ENCODE measurements around the gene ZNF653. TPM values are rescaled to one million over a fixed set of nuclear protein-coding genes. Genes with fewer than 3 reads are reported as not detected.
"Not testable (repeated sequence)": the region's sequence is repeated elsewhere in the genome, so short reads cannot be mapped to it uniquely, and the experiment has no call there.

Gene ZNF653
- total and polyA plus RNA-seq, 5 experiments from 2014 or later, result 1.4 to 18.1 (median 2.9) TPM

DNA sequence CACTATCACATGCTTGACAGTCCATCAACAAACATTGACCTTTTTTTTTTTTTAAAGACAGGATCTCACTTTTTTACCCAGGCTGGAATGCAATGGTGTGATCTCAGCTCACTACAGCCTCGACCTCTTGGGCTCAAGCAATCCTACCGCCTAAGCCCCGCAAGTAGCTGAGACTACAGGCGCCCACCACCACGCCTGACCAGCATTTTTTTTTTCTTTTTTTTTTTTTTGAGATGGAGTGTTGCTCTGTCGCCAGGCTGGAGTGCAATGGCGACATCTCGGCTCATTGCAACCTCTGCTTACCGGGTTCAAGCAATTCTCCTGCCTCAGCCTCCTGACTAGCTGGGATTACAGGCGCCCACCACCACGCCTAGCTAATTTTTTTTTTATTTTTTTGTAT is 46.7 kb downstream of the ZNF653 start:
- H3K36me3 Mint-ChIP-seq, H3K9me3 Mint-ChIP-seq, H3K27ac Mint-ChIP-seq, H3K4me3 Mint-ChIP-seq, ATAC-seq, H3K4me1 Mint-ChIP-seq, POLR2A ChIA-PET, DNase-seq: not testable (repeated sequence)
- peaks cover 3 to 29% (median 15%) of the 10 kb centered on the region in 5 donors for H3K27me3 Mint-ChIP-seq

DNA sequence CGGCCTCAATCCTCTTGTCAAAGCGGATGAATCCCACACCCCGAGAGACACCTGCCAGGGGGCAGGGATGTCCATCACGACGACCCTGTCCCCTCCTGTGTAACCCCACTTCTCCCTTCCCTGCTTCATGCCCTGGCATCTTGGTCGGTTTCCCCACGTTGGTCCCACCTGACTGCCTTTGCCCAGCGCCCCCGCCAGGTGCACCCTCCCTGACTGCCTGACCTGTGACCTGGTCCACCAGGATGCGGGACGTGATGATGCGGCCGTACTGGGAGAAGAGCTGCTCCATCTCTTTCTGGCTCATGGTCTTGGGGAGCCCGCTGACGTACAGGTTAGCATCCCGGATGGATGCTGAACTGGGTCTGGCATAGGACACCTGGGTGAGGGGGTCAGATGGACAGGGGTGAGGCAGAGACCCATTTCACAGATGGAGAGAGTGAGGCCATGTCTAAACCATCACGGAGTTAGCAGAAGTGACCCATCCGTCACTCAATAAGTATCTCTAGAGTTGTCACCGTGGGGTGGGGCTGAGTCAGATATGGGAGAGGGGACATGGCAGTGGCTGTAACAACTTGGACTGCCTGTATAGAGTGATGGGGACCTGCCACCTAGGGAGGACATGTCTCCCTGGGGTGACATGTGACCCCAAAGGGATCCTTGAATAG is 47.3 kb downstream of the ZNF653 start:
- no peak for ATAC-seq
- Mint-ChIP-seq H3K9me3 (no peaks in the 10 kb centered on the region), H3K4me1 (peaks cover 0 to 3% (median under 1%) of the 10 kb centered on the region in 4 donors), H3K27ac (peak overlapping the region in 1 of 10 donors; percentile 59), H3K4me3 (no peak overlapping the region), H3K27me3 (peaks cover 3 to 29% (median 15%) of the 10 kb centered on the region in 5 donors), H3K36me3 (no peaks in the 10 kb centered on the region)
- DNase-seq, result no peak
- POLR2A ChIA-PET, result no interaction called here

GRCh38 chr19:11457831-11458230 is 47.8 kb downstream of the ZNF653 start:
- no peak for DNase-seq
- POLR2A ChIA-PET, result no interaction called here
- no peaks in the 10 kb centered on the region for H3K9me3 Mint-ChIP-seq
- H3K27ac Mint-ChIP-seq, result no peak overlapping the region
- no peaks in the 10 kb centered on the region for H3K36me3 Mint-ChIP-seq
- peaks cover 3 to 29% (median 15%) of the 10 kb centered on the region in 5 donors for H3K27me3 Mint-ChIP-seq
- H3K4me3 Mint-ChIP-seq, result no peak overlapping the region
- H3K4me1 Mint-ChIP-seq, result peaks cover 0 to 3% (median 1%) of the 10 kb centered on the region in 4 donors
- ATAC-seq, result no peak

- POLR2A ChIA-PET, result no interaction called here
- H3K27ac Mint-ChIP-seq, result no peak overlapping the region
- peaks cover 3 to 31% (median 15%) of the 10 kb centered on the region in 5 donors for H3K27me3 Mint-ChIP-seq
- no peak overlapping the region for H3K4me3 Mint-ChIP-seq
- peaks cover 0 to 3% (median 1%) of the 10 kb centered on the region in 4 donors for H3K4me1 Mint-ChIP-seq
- no peaks in the 10 kb centered on the region for H3K9me3 Mint-ChIP-seq
- ATAC-seq (no peak), DNase-seq (no peak)
- H3K36me3 Mint-ChIP-seq, result no peaks in the 10 kb centered on the region
Measured at GRCh38 chr19:11457115-11457514, 48.5 kb downstream of the ZNF653 start.

- Mint-ChIP-seq H3K4me1 (peaks cover 0 to 3% (median 1%) of the 10 kb centered on the region in 4 donors), H3K36me3 (no peaks in the 10 kb centered on the region), H3K4me3 (no peak overlapping the region), H3K27me3 (peaks cover 3 to 31% (median 15%) of the 10 kb centered on the region in 5 donors), H3K9me3 (no peaks in the 10 kb centered on the region), H3K27ac (no peak overlapping the region)
- DNase-seq (no peak), ATAC-seq (no peak)
- POLR2A ChIA-PET, result interaction anchor here (0.5 kb wide), 1 partner anchor 17 kb away, joined by 3 read pairs; no protein-coding TSS in a partner anchor
Measured at GRCh38 chr19:11456659-11457058, 49.0 kb downstream of the ZNF653 start.

DNA sequence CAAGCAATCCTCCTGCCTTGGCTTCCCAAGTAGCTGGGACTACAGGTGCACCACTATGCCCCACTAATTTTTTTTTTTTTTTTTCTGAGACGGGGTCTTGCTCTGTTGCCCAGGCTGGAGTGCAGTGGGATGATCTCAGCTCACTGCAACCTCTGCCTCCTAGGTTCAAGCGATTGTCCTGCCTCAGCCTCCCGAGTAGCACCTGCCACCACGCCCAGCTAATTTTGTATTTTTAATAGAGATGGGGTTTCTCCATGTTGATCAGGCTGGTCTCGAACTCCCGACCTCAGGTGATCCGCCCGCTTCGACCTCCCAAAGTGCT is 50.4 kb downstream of the ZNF653 start:
- H3K4me3 Mint-ChIP-seq, H3K9me3 Mint-ChIP-seq, DNase-seq, ATAC-seq, POLR2A ChIA-PET, H3K36me3 Mint-ChIP-seq, H3K4me1 Mint-ChIP-seq: not testable (repeated sequence)
- Mint-ChIP-seq H3K27me3 (peaks cover 0 to 23% (median 10%) of the 10 kb centered on the region in 5 donors), H3K27ac (peak overlapping the region in 1 of 10 donors; percentile 37)

GRCh38 chr19:11453468-11454341 is 51.9 kb downstream of the ZNF653 start:
- Mint-ChIP-seq H3K4me3 (no peak overlapping the region), H3K27ac (no peak overlapping the region), H3K36me3 (peaks cover 0 to 21% (median 2%) of the 10 kb centered on the region in 3 donors), H3K9me3 (no peaks in the 10 kb centered on the region), H3K27me3 (peaks cover 0 to 13% (median 4%) of the 10 kb centered on the region in 5 donors), H3K4me1 (peaks cover 0 to 3% (median 1%) of the 10 kb centered on the region in 4 donors)
- ATAC-seq, result peak; percentile 38 to 49
- peak in 1 of 10 donors; percentile 13 for DNase-seq
- POLR2A ChIA-PET, result no interaction called here

DNA sequence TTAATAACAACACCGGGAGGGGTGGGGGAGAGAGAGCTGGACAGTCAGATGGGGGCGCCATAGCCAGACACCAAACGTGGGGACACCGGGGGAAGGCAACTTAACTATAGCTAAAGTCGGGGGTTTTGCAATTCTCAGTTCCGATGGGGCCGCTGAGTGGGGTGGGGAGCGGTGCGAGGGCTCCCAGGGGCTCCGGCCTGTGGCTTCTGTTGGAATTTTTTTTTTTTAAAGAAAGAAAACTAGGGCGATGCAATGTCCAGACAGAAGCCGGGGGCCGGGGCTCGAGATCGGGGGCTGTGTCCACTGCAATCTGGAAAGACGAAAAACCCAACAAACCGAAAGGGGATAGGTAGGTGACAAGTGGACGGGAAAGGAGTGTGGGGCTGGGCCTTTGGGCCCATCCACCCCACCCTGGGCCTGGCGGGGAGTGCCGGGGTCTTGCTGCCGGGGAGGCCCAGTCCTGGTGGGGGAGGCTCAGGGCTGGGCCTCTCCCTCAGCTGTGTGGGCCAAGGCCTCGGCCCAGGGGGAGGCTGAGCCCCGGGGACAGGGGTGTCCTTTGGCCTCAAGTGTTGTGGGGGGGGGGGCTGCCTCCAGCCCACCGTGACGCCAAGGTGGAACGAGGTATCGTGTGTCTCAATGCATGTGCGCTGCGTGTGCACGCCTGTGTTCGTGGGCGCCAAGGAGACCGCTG is 52.9 kb downstream of the ZNF653 start:
- peak overlapping the region in 1 of 10 donors; percentile 47 for H3K27ac Mint-ChIP-seq
- H3K36me3 Mint-ChIP-seq, result peaks cover 0 to 25% (median 2%) of the 10 kb centered on the region in 3 donors
- ATAC-seq (no peak), DNase-seq (no peak)
- peaks cover 0 to 5% (median 0%) of the 10 kb centered on the region in 5 donors for H3K27me3 Mint-ChIP-seq
- POLR2A ChIA-PET, result interaction anchor here (1.1 kb wide), 1 partner anchor 138 kb away, joined by 4 read pairs; no protein-coding TSS in a partner anchor
- H3K4me1 Mint-ChIP-seq, result peaks cover 0 to 3% (median 0%) of the 10 kb centered on the region in 4 donors
- H3K4me3 Mint-ChIP-seq, result no peak overlapping the region
- H3K9me3 Mint-ChIP-seq, result no peaks in the 10 kb centered on the region

DNA sequence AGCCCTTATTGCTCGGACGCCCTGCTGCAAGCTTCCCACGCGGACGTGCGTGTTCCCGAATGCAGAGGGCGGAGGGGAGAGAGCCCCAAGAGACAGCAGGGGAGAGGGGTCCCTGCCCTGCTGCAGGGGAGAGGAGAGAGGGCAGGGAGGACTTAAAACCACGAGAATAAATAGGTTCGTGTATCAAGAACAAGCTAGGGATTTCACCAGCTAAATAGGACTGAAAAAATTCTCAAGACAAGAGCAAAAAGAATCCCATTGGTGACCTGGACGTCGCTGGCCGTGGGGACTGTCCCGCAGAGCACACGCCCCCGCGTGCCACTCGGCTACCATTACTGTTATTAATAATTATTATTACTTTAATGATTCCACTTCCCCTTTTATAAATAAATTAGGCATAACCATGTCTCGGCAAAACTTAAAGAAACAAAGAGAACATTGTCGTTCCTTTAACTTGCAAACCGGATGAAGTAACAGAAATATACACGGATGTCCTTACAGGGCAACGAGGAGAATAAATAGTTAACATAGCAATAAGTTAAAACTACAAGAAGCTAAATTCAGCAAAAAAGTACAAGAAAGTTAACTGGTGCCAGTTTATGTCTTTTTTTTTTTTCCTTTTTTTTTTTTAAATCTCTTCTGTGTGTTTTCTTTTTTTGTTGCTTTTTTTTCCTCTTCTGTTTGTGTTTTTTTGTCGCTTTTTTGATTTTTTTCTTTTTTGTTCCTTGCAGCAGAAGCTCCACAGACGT is 53.6 kb downstream of the ZNF653 start:
- Mint-ChIP-seq H3K4me1 (peaks cover 0 to 3% (median 0%) of the 10 kb centered on the region in 4 donors), H3K36me3 (peaks cover 0 to 25% (median 2%) of the 10 kb centered on the region in 3 donors), H3K27ac (peak overlapping the region in 1 of 10 donors; percentile 47), H3K4me3 (no peak overlapping the region), H3K9me3 (no peaks in the 10 kb centered on the region), H3K27me3 (peaks cover 0 to 5% (median 0%) of the 10 kb centered on the region in 5 donors)
- POLR2A ChIA-PET, result interaction anchor here (0.7 to 1.1 kb wide), 2 partner anchors 137 to 146 kb away, joined by 3 to 4 read pairs; no protein-coding TSS in a partner anchor
- no peak for DNase-seq
- no peak for ATAC-seq

GRCh38 chr19:11451327-11451870 is 54.2 kb downstream of the ZNF653 start:
- Mint-ChIP-seq H3K27ac (no peak overlapping the region), H3K4me3 (no peak overlapping the region), H3K27me3 (peaks cover 0 to 5% (median 0%) of the 10 kb centered on the region in 5 donors), H3K36me3 (peaks cover 0 to 28% (median 2%) of the 10 kb centered on the region in 3 donors), H3K4me1 (peaks cover 0 to 5% (median 0%) of the 10 kb centered on the region in 4 donors), H3K9me3 (no peaks in the 10 kb centered on the region)
- POLR2A ChIA-PET, result interaction anchor here (0.7 kb wide), 1 partner anchor 147 kb away, joined by 3 read pairs; no protein-coding TSS in a partner anchor
- ATAC-seq, result no peak
- DNase-seq, result no peak

DNA sequence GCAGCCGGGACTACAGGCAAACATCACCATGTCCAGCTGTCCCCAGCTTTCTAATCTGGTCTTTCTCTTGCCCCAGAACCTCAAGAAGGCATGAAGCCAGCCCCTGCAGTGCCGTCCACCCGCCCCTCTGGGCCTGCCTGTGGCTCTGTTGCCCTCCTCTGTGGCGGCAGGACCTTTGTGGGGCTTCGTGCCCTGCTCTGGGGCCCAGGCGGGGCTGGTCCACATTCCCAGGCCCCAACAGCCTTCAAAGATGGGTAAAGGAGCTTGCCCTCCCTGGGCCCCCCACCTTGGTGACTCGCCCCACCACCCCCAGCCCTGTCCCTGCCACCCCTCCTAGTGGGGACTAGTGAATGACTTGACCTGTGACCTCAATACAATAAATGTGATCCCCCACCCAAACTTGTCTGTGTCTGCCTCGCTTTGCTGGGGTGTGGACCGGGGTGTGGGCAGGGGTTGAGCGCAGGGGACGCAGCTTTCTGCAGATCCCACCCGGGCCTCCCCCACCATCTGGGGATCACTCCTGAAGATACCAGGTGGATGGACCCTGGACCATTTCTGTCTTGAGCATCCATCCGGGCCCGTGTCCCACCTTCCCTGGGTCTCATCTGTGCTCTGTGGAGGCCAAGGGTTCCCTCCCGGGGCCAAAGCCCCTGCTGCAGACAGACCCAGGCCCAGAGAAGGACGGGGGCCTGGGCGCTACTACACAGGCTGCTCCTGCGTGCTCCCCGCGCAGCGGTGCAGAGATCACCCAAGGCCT is 54.9 kb downstream of the ZNF653 start:
- H3K36me3 Mint-ChIP-seq, result peaks cover 0 to 28% (median 2%) of the 10 kb centered on the region in 3 donors
- ATAC-seq (no peak), DNase-seq (no peak)
- POLR2A ChIA-PET, result no interaction called here
- H3K9me3 Mint-ChIP-seq, result no peaks in the 10 kb centered on the region
- peaks cover 0 to 5% (median 0%) of the 10 kb centered on the region in 5 donors for H3K27me3 Mint-ChIP-seq
- H3K4me1 Mint-ChIP-seq, result peaks cover 0 to 5% (median 0%) of the 10 kb centered on the region in 4 donors
- H3K4me3 Mint-ChIP-seq, result no peak overlapping the region
- H3K27ac Mint-ChIP-seq, result no peak overlapping the region
